ENCODE results near the gene FBXO42. TPM values are rescaled to one million over a fixed set of nuclear protein-coding genes. Genes with fewer than 3 reads are reported as not detected.

Gene FBXO42
- total and polyA plus RNA-seq, 2 of the 4 experiments (the other 2 are of a cell fraction), result 12.0 to 18.8 TPM

DNA sequence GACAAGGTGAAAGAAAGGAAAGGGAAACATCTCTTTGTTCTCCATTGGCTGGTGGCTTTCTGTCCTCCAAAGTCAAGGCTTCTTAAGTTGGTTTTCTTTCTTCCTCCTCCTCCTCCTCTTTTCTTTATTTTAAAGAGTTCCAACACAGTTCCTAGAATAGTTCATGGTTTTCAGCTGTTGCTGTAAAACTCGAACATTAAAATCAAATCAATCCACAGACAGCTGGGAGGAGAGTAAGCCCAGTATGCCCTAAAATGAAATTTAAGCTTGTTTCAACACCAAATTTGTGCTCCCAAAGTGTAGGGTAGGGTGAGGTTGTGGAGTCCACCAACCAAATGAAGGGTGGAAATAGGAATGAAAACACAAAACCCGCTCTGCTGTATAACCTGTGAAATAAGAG, 104.8 kb downstream of the FBXO42 start:
- Histone ChIP-seq H3K9me3 (ENCODE audit: control insufficient read depth, insufficient read depth, low read length) (no peaks in the 10 kb centered on the region), H4K20me1 (ENCODE audit: insufficient read depth, low read length) (peaks cover 8% of the 10 kb centered on the region; the same call in 1 of the 2 replicates), H2BK15ac (ENCODE audit: low read depth, low read length) (no peak overlapping the region), H3K18ac (ENCODE audit: low read depth, low read length) (no peak overlapping the region), H3K27ac (ENCODE audit: insufficient read depth, low read length) (no peak overlapping the region), H3K36me3 (ENCODE audit: control insufficient read depth, insufficient read depth, low read length) (peaks cover 22% of the 10 kb centered on the region), H3K27me3 (ENCODE audit: control insufficient read depth, insufficient read depth, low read length) (no peaks in the 10 kb centered on the region), H2BK20ac (ENCODE audit: low read depth, low read length) (no peak overlapping the region), H4K8ac (ENCODE audit: low read depth in 2 of 2, low read length in 2 of 2) (no peak overlapping the region), H3K23ac (ENCODE audit: low read depth, low read length) (no peak overlapping the region), H4K5ac (ENCODE audit: low read depth, low read length) (no peak overlapping the region), H3K9me1 (ENCODE audit: insufficient read depth, low read length) (peaks cover 20% of the 10 kb centered on the region), H3K4me1 (ENCODE audit: control insufficient read depth, insufficient read depth, low read length) (peaks cover 17% of the 10 kb centered on the region), H3K14ac (replicated peaks; ENCODE audit: low read depth, low read length) (no peak overlapping the region), H2BK5ac (ENCODE audit: low read depth, low read length, poor library complexity, severe bottlenecking) (no peak overlapping the region), H2AK5ac (ENCODE audit: low read depth, low read length) (no peak overlapping the region), H4K91ac (ENCODE audit: insufficient read depth, low read depth, low read length) (no peak overlapping the region), H2AFZ (replicated peaks; ENCODE audit: low read length, poor library complexity) (no peak overlapping the region), H3K9ac (ENCODE audit: low read depth, low read length) (no peak overlapping the region), H3K4me2 (ENCODE audit: low read depth, low read length) (no peak overlapping the region), H3K56ac (ENCODE audit: extremely low read depth, insufficient read depth, low read length) (no peak overlapping the region), H3K4ac (ENCODE audit: low read depth, low read length) (no peak overlapping the region), H3K4me3 (ENCODE audit: insufficient read depth, low read depth, low read length) (no peak overlapping the region), H2AK9ac (replicated peaks; ENCODE audit: low read depth, low read length, poor library complexity) (no peak overlapping the region), H2BK120ac (ENCODE audit: low read depth, low read length) (no peak overlapping the region), H3K79me1 (ENCODE audit: low read depth in 1 of 2, low read length in 2 of 2) (peaks cover 16 to 28% of the 10 kb centered on the region in 2 experiments)
- in situ Hi-C loops (cut with MboI; ENCODE audit: low sequenced_read_pairs), result no loop called here
- TF ChIP-seq FOS (IDR thresholded peaks at IDR 0.05; ENCODE audit: low read depth, low read length) (no peak), BHLHE40 (IDR thresholded peaks at IDR 0.05; ENCODE audit: low read depth, low read length) (no peak), CEBPB (IDR thresholded peaks at IDR 0.05; ENCODE audit: low read depth, low read length) (no peak), MXI1 (IDR thresholded peaks at IDR 0.05; ENCODE audit: borderline replicate concordance, low read depth, low read length) (no peak), RCOR1 (IDR thresholded peaks at IDR 0.05; ENCODE audit: insufficient replicate concordance, low read length) (no peak), RFX5 (IDR thresholded peaks at IDR 0.05; ENCODE audit: low read depth, low read length) (no peak), RAD21 (IDR thresholded peaks at IDR 0.05; ENCODE audit: low read length) (no peak), NFE2L2 (IDR thresholded peaks at IDR 0.05; ENCODE audit: low read depth, low read length) (no peak), CHD1 (IDR thresholded peaks at IDR 0.05; ENCODE audit: low read depth, low read length) (no peak), MAZ (IDR thresholded peaks at IDR 0.05; ENCODE audit: borderline replicate concordance, low read depth, low read length) (no peak)
- TF ChIP-seq, protein P1, sequence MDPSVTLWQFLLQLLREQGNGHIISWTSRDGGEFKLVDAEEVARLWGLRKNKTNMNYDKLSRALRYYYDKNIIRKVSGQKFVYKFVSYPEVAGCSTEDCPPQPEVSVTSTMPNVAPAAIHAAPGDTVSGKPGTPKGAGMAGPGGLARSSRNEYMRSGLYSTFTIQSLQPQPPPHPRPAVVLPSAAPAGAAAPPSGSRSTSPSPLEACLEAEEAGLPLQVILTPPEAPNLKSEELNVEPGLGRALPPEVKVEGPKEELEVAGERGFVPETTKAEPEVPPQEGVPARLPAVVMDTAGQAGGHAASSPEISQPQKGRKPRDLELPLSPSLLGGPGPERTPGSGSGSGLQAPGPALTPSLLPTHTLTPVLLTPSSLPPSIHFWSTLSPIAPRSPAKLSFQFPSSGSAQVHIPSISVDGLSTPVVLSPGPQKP (IDR thresholded peaks at IDR 0.05; ENCODE audit: borderline replicate concordance, low read depth, low read length), result no peak
- TF ChIP-seq, protein P2, sequence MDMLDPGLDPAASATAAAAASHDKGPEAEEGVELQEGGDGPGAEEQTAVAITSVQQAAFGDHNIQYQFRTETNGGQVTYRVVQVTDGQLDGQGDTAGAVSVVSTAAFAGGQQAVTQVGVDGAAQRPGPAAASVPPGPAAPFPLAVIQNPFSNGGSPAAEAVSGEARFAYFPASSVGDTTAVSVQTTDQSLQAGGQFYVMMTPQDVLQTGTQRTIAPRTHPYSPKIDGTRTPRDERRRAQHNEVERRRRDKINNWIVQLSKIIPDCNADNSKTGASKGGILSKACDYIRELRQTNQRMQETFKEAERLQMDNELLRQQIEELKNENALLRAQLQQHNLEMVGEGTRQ (IDR thresholded peaks at IDR 0.05; ENCODE audit: low read depth, low read length), result no peak
- TF ChIP-seq, protein P3, sequence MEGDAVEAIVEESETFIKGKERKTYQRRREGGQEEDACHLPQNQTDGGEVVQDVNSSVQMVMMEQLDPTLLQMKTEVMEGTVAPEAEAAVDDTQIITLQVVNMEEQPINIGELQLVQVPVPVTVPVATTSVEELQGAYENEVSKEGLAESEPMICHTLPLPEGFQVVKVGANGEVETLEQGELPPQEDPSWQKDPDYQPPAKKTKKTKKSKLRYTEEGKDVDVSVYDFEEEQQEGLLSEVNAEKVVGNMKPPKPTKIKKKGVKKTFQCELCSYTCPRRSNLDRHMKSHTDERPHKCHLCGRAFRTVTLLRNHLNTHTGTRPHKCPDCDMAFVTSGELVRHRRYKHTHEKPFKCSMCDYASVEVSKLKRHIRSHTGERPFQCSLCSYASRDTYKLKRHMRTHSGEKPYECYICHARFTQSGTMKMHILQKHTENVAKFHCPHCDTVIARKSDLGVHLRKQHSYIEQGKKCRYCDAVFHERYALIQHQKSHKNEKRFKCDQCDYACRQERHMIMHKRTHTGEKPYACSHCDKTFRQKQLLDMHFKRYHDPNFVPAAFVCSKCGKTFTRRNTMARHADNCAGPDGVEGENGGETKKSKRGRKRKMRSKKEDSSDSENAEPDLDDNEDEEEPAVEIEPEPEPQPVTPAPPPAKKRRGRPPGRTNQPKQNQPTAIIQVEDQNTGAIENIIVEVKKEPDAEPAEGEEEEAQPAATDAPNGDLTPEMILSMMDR (conservative IDR thresholded peaks at IDR 0.05; ENCODE audit: low read depth, low read length), result no peak
- ChIA-PET POLR2A (ENCODE audit: unreplicated experiment) (no interaction called here), CTCF (interaction anchor here (0.6 to 1.2 kb wide), 3 partner anchors 11 to 234 kb away, joined by 3 to 8 read pairs (median 3); partner anchors contain the start of gene CPLANE2)
- 100% methylated on average over 1 of the region's 2 CpGs; no CpG with 5 or more reads in 1 of the 2 experiments for WGBS, 2 experiments (ENCODE audit: extremely low coverage in 2 of 2, insufficient read length in 1 of 2)
- BruUV-seq (replicated peaks), result no TSS peak
- no peak for ATAC-seq (ENCODE audit: low read depth)
- dilution Hi-C loops (cut with HindIII; ENCODE audit: low sequenced_read_pairs, unreplicated experiment), result no loop called here
- no peak for DNase-seq
- intact Hi-C loops (cut with micrococcal nuclease), result no loop called here

Measured in IMR-90 (cell line).